NCI-H146 treated with DMSO at 0.1 percent for 48 hours (cell line): ENCODE measurements around the gene GPN2.
"Not testable (repeated sequence)": the region's sequence is repeated elsewhere in the genome, so short reads cannot be mapped to it uniquely, and the experiment has no call there.

Source experiments
- DNase-seq: peaks from one replicate; lab custom pipeline; 2025; ENCODE audit not compliant: unreplicated experiment; lab: John Stamatoyannopoulos, UW

Gene GPN2

DNA sequence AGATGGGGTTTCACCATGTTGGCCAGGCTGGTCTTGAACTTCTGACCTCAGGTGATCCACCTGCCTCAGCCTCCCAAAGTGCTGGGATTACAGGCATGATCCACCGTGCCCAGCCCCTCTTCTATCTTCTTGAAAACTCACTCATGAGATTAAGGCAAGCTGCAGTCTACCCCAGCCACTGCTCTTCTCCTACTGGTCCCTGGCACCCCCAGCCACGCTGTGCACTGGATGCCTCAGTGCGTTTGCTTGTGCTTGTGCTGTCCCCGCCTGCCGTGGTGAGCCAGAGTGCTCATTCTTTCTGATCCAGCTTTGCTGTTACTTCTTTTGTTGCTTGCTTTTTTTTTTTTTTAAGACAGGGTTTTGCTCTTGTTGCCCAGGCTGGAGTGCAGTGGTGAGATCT, 52.4 kb downstream of the GPN2 start:
- not testable (repeated sequence) for DNase-seq

DNA sequence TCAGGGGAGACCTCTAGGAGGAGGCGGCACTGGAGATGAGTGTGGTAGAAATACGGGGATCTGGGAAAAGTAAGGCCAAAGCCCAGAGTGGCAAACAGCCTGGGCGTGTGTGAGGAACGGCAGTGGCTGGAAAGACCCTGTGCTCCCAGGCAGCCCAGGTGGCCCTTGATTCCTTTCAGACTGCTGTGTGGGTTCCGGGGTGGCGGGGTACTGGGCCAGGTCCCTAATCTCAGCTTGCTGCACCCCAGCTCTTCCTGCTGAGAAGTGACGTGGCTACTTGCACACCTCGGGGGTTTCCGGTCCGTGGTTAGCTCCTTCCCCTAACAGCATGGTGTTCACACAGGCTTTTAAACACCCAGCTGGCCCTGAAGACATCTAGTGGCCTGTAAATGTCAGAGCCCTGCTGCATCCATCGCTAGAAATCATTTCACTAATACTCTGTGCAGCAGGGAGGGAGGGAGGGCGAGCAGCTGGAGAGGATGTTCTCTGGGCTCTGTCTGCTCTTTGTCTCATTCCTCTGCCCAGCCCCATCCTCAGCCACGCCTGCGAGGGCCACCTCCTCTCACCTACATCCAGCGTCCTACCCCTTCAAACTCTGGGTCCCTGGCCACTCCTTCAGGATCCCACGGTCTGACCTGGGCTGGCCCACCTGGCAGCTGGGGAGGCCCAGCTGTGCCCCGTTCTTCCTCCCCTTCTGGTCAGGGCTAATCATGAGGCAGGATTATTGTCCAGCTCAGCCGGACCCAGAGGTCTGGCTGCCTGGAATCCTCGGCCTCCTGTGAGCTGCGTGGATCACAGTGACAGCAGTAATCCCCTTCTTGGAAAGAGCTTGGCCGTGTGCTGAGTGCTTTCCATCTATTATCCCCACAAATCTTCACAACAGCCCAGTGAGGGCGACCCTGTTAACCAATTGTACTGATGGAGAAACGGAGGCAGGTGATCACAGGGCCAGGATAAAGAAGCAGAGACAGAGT, 56.4 kb downstream of the GPN2 start:
- no peak for DNase-seq

DNA sequence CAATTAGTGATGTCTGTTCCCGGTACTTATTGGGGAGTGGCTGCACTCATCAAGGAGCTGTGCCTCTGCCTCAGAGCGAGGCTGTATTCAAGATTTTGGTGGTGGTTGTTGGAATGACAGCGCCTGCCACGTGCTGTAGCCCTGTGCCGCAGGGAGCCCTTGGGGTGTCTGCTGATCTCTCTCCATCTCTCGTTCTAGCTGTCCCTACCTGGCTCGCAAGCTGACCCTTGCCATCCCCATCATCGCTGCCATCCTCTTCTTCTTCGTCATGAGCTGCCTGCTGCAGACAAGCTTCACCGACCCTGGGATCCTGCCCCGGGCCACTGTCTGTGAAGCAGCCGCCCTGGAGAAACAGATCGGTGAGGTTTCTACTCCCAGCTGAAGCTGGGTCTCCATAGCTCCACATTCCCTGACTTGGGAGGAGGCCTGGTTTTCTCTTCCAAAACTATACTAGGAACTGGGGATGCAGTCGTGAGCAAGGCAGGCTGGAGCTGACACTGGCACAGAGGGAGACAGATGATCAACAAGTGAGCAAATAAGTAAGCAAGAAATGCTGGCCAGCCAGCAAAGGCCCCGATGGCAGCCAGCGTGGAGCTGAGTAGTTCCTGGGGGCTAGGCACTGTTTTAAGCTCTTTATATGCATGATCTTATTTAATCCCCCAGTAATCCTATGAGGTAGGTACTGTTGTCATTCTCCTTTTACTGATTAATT, 57.7 kb downstream of the GPN2 start:
- DNase-seq, result no peak

DNA sequence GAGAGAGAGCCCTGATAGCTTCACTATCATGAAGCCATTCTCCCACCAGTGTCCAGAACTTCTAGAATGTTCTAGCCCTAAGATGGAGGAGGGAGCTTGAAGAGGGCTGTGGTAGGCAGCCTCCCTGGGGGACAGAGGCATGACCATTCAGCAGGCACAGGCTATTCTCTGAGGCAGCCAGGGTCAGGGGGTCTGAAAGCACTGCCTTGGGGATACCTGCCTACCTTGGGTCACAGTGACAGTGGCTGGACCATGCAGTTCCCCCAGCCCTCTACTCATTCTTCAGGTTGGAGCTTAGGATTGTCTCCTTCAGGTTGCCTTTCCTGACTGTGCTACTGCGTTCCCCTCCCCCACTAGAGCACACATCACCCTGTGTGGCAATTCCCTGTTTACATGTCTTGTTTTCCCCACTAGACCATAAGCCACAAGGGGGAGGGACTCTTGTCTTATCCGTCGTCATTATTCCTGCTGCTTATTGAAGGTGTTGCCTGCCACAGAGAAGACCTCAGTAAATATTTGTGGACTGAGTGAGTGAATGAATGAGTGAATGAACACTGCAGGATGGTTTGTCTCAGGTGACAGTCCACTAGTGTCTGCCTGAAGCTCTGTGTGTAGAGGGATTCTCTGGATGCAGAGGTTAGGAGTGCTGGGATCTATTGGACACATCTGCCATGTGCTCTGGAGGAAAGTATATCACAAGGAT, 58.4 kb downstream of the GPN2 start:
- no peak for DNase-seq

DNA sequence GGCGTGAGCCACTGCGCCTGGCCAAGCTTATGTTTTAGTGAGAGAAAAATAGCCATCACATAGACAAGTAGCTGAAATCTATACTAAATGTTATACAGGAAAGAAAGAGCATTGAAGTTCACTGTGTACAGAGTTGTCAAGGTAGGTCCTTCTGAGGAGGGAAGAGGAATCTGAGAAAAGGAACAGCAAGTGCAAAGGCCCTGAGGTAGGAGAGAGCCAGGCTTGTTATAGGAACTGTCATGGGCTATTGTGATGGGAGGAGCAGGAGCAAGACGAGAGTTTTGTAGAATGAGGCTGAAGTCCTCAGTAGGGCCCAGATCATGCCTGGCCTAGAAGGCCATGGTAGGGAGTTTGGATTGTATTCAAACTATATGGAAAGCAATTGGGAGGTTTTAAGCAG, 59.0 kb downstream of the GPN2 start:
- DNase-seq, result no peak

DNA sequence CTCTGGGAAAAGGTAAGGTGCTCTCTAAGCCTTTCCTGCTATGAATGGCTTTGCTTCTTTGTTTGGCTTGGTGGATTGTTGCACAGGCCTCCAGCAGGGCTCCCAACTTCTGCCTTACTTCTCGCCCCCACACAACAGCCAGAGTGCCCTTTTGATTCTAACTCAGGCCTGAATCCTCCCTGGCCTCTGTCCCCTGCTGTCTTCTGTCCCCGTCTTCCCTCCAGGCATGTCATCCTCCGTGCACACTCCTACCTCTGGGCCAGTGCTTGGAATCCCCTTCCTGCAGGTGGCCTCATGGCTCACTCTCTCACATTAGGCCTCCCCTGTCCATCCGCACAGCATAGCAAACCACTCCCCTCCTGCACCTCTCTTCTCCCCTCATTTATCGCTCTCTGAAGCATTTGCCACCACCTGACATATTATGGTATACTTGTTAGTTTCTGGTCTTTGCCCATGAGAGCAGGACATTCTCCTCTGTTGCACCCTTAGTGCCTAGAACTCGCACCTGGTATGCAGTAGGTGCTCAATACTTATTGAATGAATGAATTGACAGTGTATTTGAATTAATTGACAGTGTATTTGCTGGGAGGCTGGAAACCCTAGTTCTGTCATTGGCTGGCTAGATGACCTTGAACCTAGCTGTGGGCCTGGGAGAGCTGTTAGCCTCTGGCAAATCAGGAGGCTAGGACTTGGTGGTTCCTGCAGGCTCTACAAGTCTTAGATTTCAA, 60.7 kb downstream of the GPN2 start:
- DNase-seq, result no peak

DNA sequence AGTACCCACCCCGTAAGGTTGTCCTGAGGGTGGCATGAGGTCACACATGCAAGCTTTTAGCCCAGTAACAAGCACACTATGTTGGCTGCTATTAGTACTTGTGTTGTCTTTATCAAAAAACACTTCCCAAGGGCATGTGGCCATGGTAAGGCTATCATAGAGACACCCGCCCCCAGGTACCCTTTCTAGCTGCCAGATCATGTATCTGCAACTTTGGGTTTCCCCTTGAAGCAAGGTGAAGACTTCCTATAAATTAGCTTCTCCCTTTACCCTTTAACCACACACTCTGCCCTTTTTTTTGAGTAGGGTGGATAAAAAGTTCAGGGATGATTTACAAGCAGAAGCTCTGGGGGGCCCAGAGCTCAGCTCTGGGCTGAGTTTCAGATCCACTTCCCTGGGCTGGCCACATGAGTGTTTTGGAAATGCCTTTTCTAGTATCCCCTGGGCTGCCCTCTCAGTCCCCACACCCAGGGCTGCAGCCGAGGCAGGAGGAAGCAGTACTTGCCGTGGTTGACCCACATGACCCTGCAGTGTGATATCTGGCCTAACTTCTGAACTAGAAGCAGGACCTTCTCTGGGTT, 61.6 kb downstream of the GPN2 start:
- no peak for DNase-seq

DNA sequence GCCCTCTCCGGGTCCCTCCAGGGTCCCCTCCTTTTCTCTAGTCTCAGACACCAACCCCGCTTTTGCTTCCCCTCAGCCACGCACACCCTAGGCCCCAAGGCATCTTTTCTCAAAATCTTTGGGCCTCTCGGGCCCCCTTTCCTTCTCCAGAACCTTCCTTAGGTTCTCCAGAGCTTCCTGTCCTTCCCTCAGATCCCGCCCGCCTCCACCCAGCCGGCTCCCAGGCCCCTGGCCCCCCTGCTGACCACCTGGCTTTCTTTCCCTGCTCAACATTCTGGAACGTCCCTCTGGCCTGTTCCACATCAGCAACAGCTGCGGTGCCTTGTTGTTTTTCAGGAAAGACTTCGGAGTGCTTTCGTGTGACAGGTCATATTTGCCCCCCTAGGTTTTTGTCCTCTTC, 62.4 kb downstream of the GPN2 start:
- DNase-seq, result no peak

DNA sequence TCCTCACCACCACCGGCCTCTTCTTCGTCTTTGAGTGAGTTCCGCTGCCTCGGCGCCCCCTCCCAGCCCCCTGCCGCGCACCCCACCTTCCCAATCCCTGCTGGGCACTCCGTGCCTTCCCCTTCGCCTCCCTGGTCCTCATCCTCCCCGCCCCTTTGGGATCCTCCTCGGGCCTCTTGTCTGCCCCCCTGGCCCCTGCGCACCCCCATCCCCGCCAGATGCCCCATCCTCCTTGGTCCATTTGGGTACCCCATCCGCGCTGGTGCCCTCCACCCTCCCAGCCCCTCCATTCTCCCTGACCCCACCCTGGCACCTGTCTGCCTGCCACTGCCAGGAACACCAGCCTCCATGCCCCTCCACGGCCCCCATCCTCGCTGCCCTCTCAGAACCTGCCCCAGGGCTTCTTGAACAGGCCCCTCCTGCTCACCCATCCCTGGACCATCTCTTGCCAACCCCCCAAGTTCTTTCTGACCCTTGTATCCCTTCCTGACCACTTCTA, 62.9 kb downstream of the GPN2 start:
- no peak for DNase-seq

DNA sequence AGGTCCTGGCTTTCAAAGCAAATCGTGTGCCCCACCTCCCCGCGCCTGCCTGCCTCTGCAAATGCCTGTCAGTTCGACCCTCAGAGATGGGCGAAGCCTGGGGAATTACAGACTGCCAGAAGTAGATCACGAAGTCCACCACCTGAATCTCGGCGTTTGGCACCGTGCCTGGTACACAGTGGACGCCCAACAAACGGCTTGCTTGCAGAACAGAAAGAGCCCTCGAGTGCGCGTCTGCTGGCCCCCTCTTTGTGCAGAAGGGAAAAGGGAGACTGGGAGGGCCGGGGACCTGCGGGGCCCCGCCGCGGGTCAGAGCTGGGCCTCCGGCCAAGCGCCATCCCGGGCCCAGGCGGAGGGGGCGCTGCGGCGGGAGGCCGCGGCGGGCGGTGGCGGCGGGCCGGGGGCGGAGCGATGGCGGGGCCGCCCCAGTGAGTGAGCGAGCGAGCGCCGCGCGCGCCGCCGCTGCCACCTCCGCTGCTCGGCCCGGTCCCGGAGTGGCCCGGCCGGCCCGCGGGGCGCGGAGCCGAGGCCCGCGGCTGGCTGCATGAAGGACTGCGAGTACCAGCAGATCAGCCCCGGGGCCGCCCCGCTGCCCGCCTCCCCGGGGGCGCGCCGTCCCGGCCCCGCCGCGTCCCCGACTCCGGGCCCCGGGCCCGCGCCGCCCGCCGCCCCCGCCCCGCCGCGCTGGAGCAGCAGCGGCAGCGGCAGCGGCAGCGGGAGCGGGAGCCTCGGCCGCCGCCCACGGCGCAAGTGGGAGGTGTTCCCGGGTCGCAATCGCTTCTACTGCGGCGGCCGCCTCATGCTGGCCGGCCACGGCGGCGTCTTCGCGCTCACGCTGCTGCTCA, 63.6 kb downstream of the GPN2 start, which contains the start of gene ZDHHC18:
ZDHHC18 (plus strand) TSS at position 428 of the 845 bp plus-strand sequence; CDS start at position 545, 117 bp downstream.
- DNase-seq, result peak; percentile 13
